ENCODE data around the gene COX10.
A peak's percentile ranks its signal among the peaks of the same experiment; 100 is the strongest.
"Not testable (repeated sequence)": the region's sequence is repeated elsewhere in the genome, so short reads cannot be mapped to it uniquely, and the experiment has no call there.

The COX10 gene

GRCh38 chr17:14069251-14070021, at the start of gene COX10:
COX10 (plus strand) TSS chr17:14069504; CDS start chr17:14069606, 102 bp downstream.
- peak; percentile 76 for DNase-seq (ENCODE audit: low read depth)

DNA sequence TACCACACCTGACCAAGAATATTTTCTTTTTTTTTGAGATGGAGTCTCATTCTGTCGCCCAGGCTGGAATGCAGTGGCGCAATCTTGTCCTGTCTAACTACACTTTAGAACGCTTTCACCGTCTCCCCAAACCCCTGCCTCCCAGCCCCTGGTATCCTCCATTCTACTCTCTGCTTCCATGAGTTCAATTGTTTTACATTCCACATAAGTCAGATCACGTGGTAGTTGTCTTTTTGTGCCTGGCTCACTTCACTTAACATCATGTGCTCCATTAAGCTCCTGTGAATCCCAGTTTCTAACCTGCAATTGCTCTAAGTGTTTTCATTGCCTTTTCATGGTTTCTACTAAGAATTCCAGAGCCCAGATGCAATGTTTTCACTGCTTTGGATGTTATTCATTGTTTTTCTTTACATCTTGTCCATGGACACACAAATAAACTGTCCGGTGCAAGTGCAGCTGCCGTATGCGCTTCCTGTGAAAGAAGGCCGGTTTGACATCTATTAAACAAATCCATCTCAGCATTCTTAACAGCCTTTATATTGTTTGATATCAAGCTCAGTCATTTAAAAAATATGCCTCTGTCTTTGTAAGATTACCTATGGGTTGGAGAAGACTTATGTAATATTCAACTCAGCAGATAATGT, 47.5 kb upstream of the COX10 start:
- DNase-seq (ENCODE audit: low read depth): not testable (repeated sequence)

GRCh38 chr17:14029755-14030154, 39.5 kb upstream of the COX10 start:
- DNase-seq (ENCODE audit: low read depth): not testable (repeated sequence)

DNA sequence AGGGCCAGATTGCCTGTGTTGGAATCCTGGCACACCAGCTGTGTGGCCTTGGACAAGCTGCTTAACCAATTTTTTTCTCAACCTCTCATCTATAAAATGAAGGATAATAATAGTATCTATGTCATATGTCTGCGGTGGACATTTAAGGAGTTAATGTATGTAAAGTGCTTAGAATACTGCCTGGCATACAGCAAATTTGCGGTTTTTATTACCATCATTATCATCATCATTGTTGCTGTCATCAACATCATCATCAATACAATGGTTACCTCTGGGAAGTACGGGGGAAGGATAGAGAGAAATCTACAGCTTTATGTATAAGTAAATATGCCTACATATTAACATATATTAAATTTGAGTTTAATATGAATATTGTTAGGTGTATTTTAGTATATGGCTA, 37.1 kb upstream of the COX10 start:
- no peak for DNase-seq (ENCODE audit: low read depth)

DNA sequence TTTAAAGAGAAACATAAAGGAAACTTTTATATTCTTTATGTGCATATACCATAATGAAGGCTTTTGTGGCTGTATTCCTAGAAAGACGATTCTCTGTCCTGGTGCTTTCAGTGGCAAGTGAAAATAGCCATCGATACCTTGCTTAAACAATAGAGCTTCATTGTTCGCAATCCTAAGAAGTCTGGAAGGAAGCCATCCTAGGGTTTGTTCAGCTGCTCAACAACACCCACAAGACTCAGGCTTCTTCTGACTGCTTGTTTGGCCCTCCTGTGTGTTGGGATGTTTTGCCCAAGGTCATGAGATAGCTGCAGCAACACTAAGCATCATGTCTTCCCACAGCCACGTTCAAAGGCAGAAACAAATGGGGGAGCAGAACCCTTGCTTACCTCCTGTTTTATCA, 36.1 kb upstream of the COX10 start:
- DNase-seq (ENCODE audit: low read depth): no peak

GRCh38 chr17:14037453-14037852, 31.9 kb upstream of the COX10 start:
- DNase-seq (ENCODE audit: low read depth): no peak

DNA sequence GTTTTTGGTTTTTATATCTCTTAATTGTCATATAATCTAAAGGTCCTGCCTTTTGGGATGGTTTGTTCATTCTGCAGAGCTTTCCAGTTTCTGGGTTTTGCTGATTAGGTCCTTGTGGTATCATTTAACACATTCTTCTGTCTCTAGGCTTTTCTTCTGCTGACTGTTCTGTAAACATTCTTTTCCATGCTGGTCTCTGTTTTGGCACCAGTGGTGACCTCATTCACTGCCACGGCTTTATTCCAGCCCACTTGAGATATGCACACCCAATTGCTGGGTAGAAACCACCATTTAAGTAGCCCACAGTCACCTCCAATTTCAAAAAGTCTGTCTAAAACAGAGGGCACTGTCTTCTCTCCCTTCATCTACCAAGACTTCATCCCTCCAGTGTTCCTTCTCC, 31.1 kb upstream of the COX10 start:
- no peak for DNase-seq (ENCODE audit: low read depth)

GRCh38 chr17:14042411-14042810, 26.9 kb upstream of the COX10 start:
- no peak for DNase-seq (ENCODE audit: low read depth)

DNA sequence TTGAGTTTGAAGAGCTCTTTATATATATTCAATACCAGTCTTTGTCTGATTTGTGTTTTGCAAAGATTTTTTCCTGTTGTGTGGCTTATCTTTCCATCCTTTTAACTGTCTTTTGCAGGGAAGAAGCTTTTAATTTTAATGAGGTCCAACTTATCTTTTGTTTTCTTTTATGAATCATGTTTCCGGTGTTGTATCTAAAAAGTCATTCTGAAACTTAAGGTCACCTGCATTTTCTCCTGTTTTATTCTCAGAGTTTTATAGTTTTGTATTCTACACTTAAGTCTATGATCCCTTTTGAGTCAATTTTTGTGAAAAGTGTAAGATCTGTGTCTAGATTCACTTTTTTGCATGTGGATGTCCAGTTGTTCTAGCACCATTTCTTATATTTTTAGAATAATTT, 24.6 kb upstream of the COX10 start:
- DNase-seq (ENCODE audit: low read depth): no peak

DNA sequence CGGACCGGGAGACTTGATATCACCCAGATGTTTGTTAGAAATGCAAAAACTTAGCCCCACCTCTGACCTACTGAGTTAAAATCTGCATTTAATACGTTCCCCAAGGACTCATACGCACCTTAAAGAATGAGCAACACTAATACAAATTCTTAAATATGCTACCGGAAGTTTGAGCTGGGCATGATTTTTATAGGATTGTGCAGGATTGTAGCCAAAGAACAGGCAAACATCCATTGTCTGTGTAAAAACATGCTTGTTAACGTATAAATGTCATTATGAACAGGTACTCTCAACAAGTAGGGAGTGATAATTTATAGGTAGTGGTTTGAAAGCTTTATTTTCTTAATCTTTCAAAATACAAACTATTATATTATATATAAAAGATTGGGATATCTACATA, 22.3 kb upstream of the COX10 start:
- DNase-seq (ENCODE audit: low read depth): no peak

DNA sequence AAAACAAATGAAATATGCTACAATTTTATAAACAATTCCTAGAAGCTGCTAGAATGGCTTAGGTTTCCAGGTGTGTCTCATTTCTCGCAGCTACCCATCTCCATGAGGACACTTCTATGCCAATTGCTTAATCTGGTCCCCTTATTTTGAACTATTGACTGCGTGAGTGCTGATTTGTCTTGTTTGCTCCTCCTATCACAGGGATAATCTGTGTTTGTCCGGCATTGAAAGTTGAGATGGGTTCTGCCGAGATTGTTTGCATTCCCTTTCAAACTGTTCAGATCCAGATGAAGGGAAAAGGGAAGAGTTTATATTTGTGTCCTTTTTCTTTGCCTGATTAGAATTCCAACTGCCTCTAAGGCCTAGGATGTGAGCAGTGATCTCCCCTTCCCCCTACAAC, 21.7 kb upstream of the COX10 start:
- DNase-seq (ENCODE audit: low read depth): no peak

DNA sequence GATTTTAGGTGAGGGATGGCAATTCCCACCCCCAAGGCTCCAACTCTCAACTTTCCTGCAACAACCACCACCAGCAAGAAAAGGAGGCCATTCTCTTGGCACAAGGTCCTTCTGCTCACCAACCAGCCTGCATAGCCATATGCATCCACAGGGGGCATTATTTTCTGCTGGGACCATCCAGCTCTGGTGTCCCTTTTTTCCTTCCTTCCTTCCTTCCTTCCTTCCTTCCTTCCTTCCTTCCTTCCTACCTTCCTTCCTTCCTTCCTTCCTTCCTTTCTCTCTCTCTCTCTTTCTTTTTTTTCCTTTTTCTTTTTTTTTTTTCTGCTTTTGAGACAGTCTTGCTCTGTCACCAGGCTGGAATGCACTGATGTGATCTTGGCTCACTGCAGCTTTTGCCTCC, 21.1 kb upstream of the COX10 start:
- DNase-seq (ENCODE audit: low read depth): no peak

- no peak for DNase-seq (ENCODE audit: low read depth)
These were observed 18.7 kb upstream of the COX10 start for GRCh38 chr17:14050616-14051015.

DNA sequence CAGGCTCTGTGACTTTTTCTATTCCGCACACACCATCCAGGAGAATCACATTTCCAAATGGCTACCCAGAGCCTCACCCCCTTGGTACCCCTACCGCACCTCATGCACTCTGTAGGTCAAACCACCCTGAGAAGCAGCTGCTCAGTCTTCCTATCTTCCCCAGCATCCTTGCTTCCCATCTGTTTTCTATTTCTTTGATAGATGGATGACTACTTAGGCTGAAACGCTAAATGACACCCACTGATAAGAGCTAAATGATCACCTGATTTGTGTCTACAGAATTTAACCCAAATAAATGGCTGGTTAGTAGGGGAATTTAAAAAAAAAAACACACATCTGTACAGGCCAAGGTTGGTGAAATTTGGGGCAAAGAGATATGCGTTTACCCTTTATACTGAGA, 17.6 kb upstream of the COX10 start:
- DNase-seq (ENCODE audit: low read depth): no peak

- DNase-seq (ENCODE audit: low read depth): no peak
These were observed 16.3 kb upstream of the COX10 start for GRCh38 chr17:14052886-14053615.

DNA sequence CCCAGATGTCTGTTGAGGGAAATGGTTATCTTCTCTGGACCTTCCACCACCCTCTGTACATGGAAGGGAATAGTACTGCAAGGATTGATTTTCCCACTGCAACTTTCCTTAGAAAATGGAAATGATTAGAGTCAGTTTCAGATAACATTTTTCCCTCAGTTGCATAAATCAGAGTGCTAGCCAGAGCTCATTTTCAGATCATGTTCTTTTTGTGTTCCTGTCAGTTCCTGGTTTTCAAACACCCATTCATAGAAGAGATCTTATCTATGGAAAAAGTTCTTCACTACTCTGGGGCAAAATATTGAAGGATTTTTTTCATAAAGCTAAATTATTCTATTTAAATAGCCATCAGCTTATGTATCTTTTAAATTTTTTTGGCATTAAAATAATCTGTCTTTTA, 11.7 kb upstream of the COX10 start:
- no peak for DNase-seq (ENCODE audit: low read depth)

DNA sequence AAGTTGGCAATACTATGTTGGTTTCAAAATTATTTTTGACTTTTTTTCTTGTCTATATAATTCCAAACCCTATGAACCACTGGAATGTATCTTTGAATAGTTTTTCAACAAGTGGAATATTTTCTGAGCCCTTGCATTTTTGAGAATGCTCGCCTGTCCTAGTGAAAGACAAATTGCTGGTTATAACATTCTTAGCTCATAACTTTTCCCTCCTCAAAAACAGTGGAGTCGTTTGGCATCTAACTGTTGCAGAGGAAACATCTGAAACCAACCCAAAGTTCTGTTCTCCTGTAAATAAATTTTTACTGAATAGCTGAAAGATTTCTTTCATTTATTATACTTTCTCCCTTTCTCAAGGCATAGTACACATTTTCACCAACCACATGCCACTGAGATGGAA, 11.3 kb upstream of the COX10 start:
- no peak for DNase-seq (ENCODE audit: low read depth)

DNA sequence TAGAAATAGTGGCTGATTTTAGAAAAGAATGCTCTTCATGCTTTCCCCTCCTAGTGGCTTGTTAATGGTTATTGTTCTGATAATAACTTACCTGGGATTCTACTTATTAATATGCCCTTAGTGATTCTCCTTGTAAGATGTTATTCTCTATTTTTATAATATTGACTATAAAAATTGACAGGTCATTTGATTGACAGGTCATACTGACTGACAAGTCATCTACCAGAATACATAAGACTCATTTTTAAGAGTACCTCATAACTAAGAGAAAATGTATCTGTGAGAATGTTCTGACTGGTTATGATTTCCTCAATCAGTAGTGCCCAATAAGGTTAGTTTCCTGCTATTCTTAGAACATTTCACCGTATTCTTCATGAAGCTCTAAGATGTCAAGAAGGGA, 8.6 kb upstream of the COX10 start:
- no peak for DNase-seq (ENCODE audit: low read depth)

DNA sequence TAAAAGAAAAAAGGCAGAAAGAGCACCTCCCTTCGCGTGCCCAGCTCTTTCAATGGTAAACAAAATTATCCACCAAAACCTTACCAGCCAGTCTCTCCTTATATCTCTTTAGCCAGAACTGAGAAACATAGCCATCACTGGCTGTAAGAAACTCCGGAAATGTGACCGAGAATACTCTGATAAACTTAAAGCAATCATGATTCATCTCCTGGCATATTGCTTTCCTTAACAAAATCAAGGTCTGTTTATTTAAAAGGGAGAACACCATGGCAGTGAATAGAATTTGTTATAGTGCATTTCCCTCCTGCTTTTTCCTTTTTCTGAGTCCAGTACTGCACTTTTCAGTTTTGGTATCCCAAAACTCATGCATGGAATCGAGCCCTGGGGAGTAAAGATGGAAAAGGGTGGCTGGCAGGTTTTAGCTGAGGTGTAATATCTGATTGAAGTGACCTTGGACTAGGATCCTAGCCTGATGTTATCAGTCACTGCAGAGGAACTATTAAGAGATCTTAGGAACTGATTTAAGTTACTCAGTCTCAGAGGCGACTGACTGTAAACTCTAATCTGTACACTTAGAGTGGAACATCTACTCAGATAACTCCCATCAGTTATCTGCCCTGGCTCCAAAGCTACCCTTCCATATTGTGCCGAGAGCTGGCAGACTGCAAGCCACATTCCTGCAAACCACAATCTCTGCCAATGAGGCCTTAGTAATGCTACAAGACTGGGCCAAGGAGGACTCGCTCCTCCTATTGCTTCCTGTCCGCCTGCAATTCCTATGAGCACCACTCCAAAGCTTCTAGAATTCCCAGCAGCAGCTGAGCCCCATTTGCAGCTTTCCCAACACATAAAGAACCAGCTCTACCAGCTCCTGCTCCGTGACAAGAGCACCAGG, 7.4 kb upstream of the COX10 start:
- DNase-seq (ENCODE audit: low read depth): no peak

GRCh38 chr17:14067347-14067746, 2.0 kb upstream of the COX10 start:
- DNase-seq (ENCODE audit: low read depth): no peak

DNA sequence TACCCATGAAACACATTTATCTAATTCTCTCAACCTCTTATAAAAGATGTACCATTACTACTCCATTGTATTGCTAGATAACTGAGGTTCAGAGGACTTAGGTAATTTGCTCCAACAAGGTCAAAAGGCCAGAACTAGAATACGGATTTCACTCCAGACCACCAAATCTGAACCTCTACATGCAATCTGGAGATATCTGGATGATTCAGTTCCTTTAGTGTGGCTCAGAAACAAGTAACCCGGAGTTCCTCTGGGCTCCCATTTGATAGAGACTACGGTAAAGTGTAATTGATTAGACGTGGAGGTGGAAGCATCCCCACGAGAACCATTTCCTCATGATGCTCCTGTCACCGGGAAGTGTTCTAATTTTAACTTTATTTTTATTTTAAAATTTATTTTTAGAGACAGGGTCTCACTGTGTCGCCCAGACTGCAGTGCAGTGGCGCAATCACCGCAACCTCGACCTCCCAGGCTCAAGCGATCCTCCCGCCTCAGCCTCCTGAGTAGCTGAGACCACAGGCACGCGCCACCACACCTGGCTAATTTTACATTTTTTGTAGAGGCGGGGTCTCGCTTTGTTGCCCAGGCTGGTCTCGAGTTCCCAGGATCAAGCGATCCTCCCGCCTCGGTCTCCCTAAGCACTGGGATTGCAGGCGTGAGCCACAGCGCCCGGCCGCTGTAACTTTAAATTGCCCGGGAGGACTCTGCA, 608 bp upstream of the COX10 start:
- no peak for DNase-seq (ENCODE audit: low read depth)
